Activated naive CD4-positive, alpha-beta T cell treated with anti-CD3 and anti-CD28 coated beads, Interleukin-2, amount 50 U/mL, for 16 hours (primary cell): ENCODE measurements around the gene NOL4L.

Source experiments
- DNase-seq: peaks from one replicate; pipeline ENCODE4 v3.0.0-alpha.2; 2020

The NOL4L gene

GRCh38 chr20:32400476-32400875, 184.7 kb downstream of the NOL4L start:
- DNase-seq: no peak

GRCh38 chr20:32397567-32398084, 187.5 kb downstream of the NOL4L start:
- DNase-seq: no peak

- no peak for DNase-seq
Observed at GRCh38 chr20:32396646-32397160, 188.4 kb downstream of the NOL4L start.

- no peak for DNase-seq
Observed at GRCh38 chr20:32395066-32395465, 190.1 kb downstream of the NOL4L start.
